T-helper 9 cell (primary cell): ENCODE data around the gene CHST12.

Source experiments
- DNase-seq: peaks from one replicate; pipeline ENCODE4 v3.0.0-alpha.2; 2020

CHST12 gene

GRCh38 chr7:2483494-2483893 is 80.1 kb downstream of the CHST12 start:
- no peak for DNase-seq

- no peak for DNase-seq
Measured at GRCh38 chr7:2484868-2485267, 81.5 kb downstream of the CHST12 start.

- no peak for DNase-seq
Measured at GRCh38 chr7:2487586-2488271, 84.3 kb downstream of the CHST12 start.

- no peak for DNase-seq
Measured at GRCh38 chr7:2488272-2488645, 84.8 kb downstream of the CHST12 start.

GRCh38 chr7:2488681-2489080 is 85.3 kb downstream of the CHST12 start:
- no peak for DNase-seq

- no peak for DNase-seq
Measured at GRCh38 chr7:2490181-2490651, 86.8 kb downstream of the CHST12 start.

GRCh38 chr7:2492038-2492437 is 88.6 kb downstream of the CHST12 start:
- DNase-seq: no peak

- no peak for DNase-seq
Measured at GRCh38 chr7:2493205-2494164, 90.1 kb downstream of the CHST12 start.

- DNase-seq: no peak
Measured at GRCh38 chr7:2494191-2495130, 91.0 kb downstream of the CHST12 start.

- no peak for DNase-seq
Measured at GRCh38 chr7:2495418-2496299, 92.2 kb downstream of the CHST12 start.

GRCh38 chr7:2496375-2496774 is 93.0 kb downstream of the CHST12 start:
- DNase-seq: no peak

- no peak for DNase-seq
Measured at GRCh38 chr7:2497065-2497464, 93.7 kb downstream of the CHST12 start.

- no peak for DNase-seq
Measured at GRCh38 chr7:2497500-2498336, 94.3 kb downstream of the CHST12 start.
